ENCODE results near the gene SCYL2. TPM values are rescaled to one million over a fixed set of nuclear protein-coding genes. Genes with fewer than 3 reads are reported as not detected.

The SCYL2 gene
- total and polyA plus RNA-seq, 2 of the 13 experiments (the other 11 are each of a cell fraction or from before 2014, with no cell fraction given), result 11.4 to 28.8 TPM

DNA sequence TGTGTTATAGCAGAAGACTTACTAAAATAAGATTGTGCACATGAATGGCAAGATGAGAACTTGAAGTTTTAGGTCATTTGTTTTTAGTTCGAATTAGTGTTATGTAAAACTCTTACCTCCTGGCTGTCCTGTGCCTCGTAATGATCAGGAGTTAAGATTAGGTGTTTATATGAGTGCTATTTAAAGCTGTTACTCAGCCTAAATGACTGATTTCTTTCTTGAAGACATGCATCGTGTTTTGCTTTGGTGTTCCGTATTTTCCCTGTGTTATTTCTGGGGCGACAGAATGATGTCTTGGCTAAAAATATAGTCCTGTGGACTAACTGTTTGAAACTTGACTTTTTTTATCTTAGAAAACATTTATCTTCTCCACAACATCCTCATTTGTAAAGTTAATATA lies 22.1 kb downstream of the SCYL2 start:
- CTCF ChIA-PET (ENCODE audit: low intra/inter-chr PET ratio, low total read pairs), result no interaction called here
- FAIRE-seq, result no peak
- TF ChIP-seq ZNF33A (CRISPR knock-in tag; IDR thresholded peaks at IDR 0.05; ENCODE audit: borderline replicate concordance) (no peak), ZBTB8A (CRISPR knock-in tag; IDR thresholded peaks at IDR 0.05; ENCODE audit: borderline replicate concordance, low read depth) (no peak), ZBTB21 (CRISPR knock-in tag; IDR thresholded peaks at IDR 0.05) (no peak), ZNF839 (CRISPR knock-in tag; IDR thresholded peaks at IDR 0.05; ENCODE audit: borderline replicate concordance) (no peak), IRF2 (CRISPR knock-in tag; IDR thresholded peaks at IDR 0.05) (no peak), ZNF605 (CRISPR knock-in tag; IDR thresholded peaks at IDR 0.05) (no peak), HOXA3 (CRISPR knock-in tag; IDR thresholded peaks at IDR 0.05) (no peak), SP1 (IDR thresholded peaks at IDR 0.05) (no peak), SP1 (CRISPR knock-in tag; IDR thresholded peaks at IDR 0.05) (no peak), MYC (CRISPR knock-in tag; IDR thresholded peaks at IDR 0.05; ENCODE audit: borderline replicate concordance) (no peak)
- TF ChIP-seq, protein P1, sequence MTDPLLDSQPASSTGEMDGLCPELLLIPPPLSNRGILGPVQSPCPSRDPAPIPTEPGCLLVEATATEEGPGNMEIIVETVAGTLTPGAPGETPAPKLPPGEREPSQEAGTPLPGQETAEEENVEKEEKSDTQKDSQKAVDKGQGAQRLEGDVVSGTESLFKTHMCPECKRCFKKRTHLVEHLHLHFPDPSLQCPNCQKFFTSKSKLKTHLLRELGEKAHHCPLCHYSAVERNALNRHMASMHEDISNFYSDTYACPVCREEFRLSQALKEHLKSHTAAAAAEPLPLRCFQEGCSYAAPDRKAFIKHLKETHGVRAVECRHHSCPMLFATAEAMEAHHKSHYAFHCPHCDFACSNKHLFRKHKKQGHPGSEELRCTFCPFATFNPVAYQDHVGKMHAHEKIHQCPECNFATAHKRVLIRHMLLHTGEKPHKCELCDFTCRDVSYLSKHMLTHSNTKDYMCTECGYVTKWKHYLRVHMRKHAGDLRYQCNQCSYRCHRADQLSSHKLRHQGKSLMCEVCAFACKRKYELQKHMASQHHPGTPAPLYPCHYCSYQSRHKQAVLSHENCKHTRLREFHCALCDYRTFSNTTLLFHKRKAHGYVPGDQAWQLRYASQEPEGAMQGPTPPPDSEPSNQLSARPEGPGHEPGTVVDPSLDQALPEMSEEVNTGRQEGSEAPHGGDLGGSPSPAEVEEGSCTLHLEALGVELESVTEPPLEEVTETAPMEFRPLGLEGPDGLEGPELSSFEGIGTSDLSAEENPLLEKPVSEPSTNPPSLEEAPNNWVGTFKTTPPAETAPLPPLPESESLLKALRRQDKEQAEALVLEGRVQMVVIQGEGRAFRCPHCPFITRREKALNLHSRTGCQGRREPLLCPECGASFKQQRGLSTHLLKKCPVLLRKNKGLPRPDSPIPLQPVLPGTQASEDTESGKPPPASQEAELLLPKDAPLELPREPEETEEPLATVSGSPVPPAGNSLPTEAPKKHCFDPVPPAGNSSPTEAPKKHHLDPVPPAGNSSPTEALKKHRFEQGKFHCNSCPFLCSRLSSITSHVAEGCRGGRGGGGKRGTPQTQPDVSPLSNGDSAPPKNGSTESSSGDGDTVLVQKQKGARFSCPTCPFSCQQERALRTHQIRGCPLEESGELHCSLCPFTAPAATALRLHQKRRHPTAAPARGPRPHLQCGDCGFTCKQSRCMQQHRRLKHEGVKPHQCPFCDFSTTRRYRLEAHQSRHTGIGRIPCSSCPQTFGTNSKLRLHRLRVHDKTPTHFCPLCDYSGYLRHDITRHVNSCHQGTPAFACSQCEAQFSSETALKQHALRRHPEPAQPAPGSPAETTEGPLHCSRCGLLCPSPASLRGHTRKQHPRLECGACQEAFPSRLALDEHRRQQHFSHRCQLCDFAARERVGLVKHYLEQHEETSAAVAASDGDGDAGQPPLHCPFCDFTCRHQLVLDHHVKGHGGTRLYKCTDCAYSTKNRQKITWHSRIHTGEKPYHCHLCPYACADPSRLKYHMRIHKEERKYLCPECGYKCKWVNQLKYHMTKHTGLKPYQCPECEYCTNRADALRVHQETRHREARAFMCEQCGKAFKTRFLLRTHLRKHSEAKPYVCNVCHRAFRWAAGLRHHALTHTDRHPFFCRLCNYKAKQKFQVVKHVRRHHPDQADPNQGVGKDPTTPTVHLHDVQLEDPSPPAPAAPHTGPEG (CRISPR knock-in tag; IDR thresholded peaks at IDR 0.05), result no peak
- TF ChIP-seq, protein P2, sequence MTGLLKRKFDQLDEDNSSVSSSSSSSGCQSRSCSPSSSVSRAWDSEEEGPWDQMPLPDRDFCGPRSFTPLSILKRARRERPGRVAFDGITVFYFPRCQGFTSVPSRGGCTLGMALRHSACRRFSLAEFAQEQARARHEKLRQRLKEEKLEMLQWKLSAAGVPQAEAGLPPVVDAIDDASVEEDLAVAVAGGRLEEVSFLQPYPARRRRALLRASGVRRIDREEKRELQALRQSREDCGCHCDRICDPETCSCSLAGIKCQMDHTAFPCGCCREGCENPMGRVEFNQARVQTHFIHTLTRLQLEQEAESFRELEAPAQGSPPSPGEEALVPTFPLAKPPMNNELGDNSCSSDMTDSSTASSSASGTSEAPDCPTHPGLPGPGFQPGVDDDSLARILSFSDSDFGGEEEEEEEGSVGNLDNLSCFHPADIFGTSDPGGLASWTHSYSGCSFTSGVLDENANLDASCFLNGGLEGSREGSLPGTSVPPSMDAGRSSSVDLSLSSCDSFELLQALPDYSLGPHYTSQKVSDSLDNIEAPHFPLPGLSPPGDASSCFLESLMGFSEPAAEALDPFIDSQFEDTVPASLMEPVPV (CRISPR knock-in tag; IDR thresholded peaks at IDR 0.05), result no peak
- TF ChIP-seq, protein P3, sequence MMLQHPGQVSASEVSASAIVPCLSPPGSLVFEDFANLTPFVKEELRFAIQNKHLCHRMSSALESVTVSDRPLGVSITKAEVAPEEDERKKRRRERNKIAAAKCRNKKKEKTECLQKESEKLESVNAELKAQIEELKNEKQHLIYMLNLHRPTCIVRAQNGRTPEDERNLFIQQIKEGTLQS (CRISPR knock-in tag; IDR thresholded peaks at IDR 0.05), result no peak
- TF ChIP-seq, protein P4, sequence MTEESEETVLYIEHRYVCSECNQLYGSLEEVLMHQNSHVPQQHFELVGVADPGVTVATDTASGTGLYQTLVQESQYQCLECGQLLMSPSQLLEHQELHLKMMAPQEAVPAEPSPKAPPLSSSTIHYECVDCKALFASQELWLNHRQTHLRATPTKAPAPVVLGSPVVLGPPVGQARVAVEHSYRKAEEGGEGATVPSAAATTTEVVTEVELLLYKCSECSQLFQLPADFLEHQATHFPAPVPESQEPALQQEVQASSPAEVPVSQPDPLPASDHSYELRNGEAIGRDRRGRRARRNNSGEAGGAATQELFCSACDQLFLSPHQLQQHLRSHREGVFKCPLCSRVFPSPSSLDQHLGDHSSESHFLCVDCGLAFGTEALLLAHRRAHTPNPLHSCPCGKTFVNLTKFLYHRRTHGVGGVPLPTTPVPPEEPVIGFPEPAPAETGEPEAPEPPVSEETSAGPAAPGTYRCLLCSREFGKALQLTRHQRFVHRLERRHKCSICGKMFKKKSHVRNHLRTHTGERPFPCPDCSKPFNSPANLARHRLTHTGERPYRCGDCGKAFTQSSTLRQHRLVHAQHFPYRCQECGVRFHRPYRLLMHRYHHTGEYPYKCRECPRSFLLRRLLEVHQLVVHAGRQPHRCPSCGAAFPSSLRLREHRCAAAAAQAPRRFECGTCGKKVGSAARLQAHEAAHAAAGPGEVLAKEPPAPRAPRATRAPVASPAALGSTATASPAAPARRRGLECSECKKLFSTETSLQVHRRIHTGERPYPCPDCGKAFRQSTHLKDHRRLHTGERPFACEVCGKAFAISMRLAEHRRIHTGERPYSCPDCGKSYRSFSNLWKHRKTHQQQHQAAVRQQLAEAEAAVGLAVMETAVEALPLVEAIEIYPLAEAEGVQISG (CRISPR knock-in tag; IDR thresholded peaks at IDR 0.05), result no peak

More for the DNA sequence above, 22.1 kb downstream of the SCYL2 start:
- Histone ChIP-seq H3K4me1 (ENCODE audit: insufficient read depth, low read length) (no peaks in the 10 kb centered on the region), H3K79me2 (ENCODE audit: insufficient read depth, low read length) (no peaks in the 10 kb centered on the region), H3K9me3 (ENCODE audit: low read length) (no peaks in the 10 kb centered on the region), H4K20me1 (ENCODE audit: insufficient read depth, low read length) (no peaks in the 10 kb centered on the region), H3K27ac (ENCODE audit: extremely low read length, insufficient read depth, low read length) (no peak overlapping the region), H3K27me3 (ENCODE audit: control insufficient read depth in 1 of 2, insufficient read depth in 2 of 2, low read length in 2 of 2) (no peaks in the 10 kb centered on the region), H3K4me2 (ENCODE audit: low read depth, low read length) (no peak overlapping the region), H3K36me3 (replicated peaks in 1 of 2; ENCODE audit: control insufficient read depth in 1 of 2, insufficient read depth in 2 of 2, low read length in 2 of 2) (peaks cover 4 to 17% of the 10 kb centered on the region in 2 experiments; a peak in 3 of 5 replicates), H3K4me3 (replicated peaks in 1 of 3; ENCODE audit: insufficient read depth in 1 of 3, low read depth in 2 of 3, low read length in 3 of 3) (no peak overlapping the region), H3K9ac (ENCODE audit: insufficient read depth, low read depth, low read length) (no peak overlapping the region), H2AFZ (ENCODE audit: low read length) (no peak overlapping the region)
- intact Hi-C loops (cut with micrococcal nuclease; ENCODE audit: unreplicated experiment), result no loop called here
- DNase-seq (ENCODE audit: low spot score) (no peak), ATAC-seq (no peak)
- in situ Hi-C loops (cut with HindIII; ENCODE audit: extremely low pct_ligation_motif_present, low pct_unique_long_range_greater_than_20kb), result no loop called here
- 97% methylated on average over 5 of the region's 5 CpGs for WGBS (ENCODE audit: low lambda C conversion rate)
- BruUV-seq (replicated peaks), result no TSS peak
- POLR2A ChIA-PET, result no interaction called here

Measured in HepG2 (cell line).